ENCODE data around the gene EPRS1.

DNA sequence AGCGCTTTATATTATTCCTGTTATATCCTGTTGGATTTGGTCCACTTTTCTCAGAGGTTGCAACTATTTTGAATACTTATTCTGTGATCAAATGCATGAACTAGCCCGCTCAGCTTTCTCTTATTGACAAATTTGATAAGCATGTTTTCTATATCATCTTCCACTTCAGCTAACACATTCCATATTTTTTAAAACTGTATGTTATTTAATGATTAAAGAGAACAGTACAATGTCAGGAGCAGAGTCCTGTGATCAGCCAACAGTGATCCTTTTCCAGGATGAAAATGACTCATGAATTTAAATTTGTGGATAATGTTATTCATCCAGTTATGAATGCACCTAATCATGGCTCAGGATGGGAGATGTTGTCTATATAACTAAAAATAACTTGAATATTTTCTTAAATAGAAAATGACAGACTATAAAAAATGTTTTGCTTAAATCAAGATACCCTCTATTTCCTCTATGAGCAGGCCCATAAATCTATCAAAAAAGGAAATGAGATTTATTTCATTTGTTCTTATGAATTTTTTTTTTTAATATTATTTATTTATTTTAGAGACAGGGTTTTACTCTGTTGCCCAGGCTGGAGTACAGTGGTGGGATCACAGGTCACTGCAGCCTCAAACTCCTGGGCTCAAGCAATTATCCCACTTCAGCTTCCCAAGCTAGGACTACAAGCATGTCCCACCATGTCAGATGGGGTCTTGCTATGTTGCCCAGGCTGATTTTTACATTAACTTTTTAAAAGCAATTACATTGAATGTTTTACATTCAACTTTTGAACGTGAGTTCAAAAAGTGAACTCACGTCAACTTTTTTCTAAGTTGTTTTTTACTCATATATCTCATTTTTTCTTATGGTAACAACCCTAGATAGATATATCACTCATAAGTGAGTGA lies 30.8 kb upstream of the EPRS1 start:
- TF ChIP-seq, protein P1, sequence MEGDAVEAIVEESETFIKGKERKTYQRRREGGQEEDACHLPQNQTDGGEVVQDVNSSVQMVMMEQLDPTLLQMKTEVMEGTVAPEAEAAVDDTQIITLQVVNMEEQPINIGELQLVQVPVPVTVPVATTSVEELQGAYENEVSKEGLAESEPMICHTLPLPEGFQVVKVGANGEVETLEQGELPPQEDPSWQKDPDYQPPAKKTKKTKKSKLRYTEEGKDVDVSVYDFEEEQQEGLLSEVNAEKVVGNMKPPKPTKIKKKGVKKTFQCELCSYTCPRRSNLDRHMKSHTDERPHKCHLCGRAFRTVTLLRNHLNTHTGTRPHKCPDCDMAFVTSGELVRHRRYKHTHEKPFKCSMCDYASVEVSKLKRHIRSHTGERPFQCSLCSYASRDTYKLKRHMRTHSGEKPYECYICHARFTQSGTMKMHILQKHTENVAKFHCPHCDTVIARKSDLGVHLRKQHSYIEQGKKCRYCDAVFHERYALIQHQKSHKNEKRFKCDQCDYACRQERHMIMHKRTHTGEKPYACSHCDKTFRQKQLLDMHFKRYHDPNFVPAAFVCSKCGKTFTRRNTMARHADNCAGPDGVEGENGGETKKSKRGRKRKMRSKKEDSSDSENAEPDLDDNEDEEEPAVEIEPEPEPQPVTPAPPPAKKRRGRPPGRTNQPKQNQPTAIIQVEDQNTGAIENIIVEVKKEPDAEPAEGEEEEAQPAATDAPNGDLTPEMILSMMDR (IDR thresholded peaks at IDR 0.05), result no peak
- TF ChIP-seq POLR2A (IDR thresholded peaks at IDR 0.05), result no peak

All from Peyer's patch (tissue), 4 donors.